ENCODE data around the gene TUBGCP4.

Gene TUBGCP4

GRCh38 chr15:43370975-43371974 is at the start of gene TUBGCP4, which contains the start of gene ZSCAN29:
TUBGCP4 (plus strand) TSS chr15:43371101; CDS start chr15:43371355, 254 bp downstream.
ZSCAN29 (minus strand) TSS chr15:43371043; CDS start chr15:43369913, 1,130 bp downstream.
- Mint-ChIP-seq H3K4me3 (peak within 1 kb of the TSS; percentile 88 to 99), H3K9me3 (peaks cover 11 to 20% of the 10 kb centered on the region in 2 donors), H3K27me3 (no peaks in the 10 kb centered on the region), H3K27ac (peak within 1 kb of the TSS; percentile 95), H3K4me1 (peaks cover 71% of the 10 kb centered on the region)
- ATAC-seq, result peak; percentile 92
- peak; percentile 84 to 85 for DNase-seq

- H3K9me3 Mint-ChIP-seq, result no peaks in the 10 kb centered on the region
- H3K4me1 Mint-ChIP-seq, result peaks cover 22% of the 10 kb centered on the region
- no peak overlapping the region for H3K4me3 Mint-ChIP-seq
- no peak overlapping the region for H3K27ac Mint-ChIP-seq
- no peak for DNase-seq
- ATAC-seq, result no peak
- H3K27me3 Mint-ChIP-seq, result no peaks in the 10 kb centered on the region
Measured at GRCh38 chr15:43325039-43325684, 45.7 kb upstream of the TUBGCP4 start.

- ATAC-seq (no peak), DNase-seq (no peak)
- Mint-ChIP-seq H3K4me1 (peaks cover 38% of the 10 kb centered on the region), H3K27ac (peak overlapping the region; percentile 97 to 98), H3K9me3 (no peaks in the 10 kb centered on the region), H3K4me3 (peak overlapping the region; percentile 93), H3K27me3 (no peaks in the 10 kb centered on the region)
Measured at GRCh38 chr15:43329217-43329959, 41.5 kb upstream of the TUBGCP4 start.

GRCh38 chr15:43329960-43330779 is 40.7 kb upstream of the TUBGCP4 start, which contains the start of gene LCMT2:
LCMT2 (minus strand) TSS chr15:43330573; CDS start chr15:43330489, 84 bp downstream.
- H3K9me3 Mint-ChIP-seq, result no peaks in the 10 kb centered on the region
- H3K27ac Mint-ChIP-seq, result peak within 1 kb of the TSS; percentile 97 to 98
- H3K4me3 Mint-ChIP-seq, result peak within 1 kb of the TSS; percentile 93
- H3K4me1 Mint-ChIP-seq, result peaks cover 38% of the 10 kb centered on the region
- peak; percentile 85 to 90 for DNase-seq
- peak; percentile 94 for ATAC-seq
- H3K27me3 Mint-ChIP-seq, result no peaks in the 10 kb centered on the region

GRCh38 chr15:43330780-43331087 is 40.2 kb upstream of the TUBGCP4 start:
- H3K4me3 Mint-ChIP-seq, result peak overlapping the region; percentile 93
- peak overlapping the region; percentile 97 to 98 for H3K27ac Mint-ChIP-seq
- peaks cover 38% of the 10 kb centered on the region for H3K4me1 Mint-ChIP-seq
- H3K27me3 Mint-ChIP-seq, result no peaks in the 10 kb centered on the region
- DNase-seq, result no peak
- H3K9me3 Mint-ChIP-seq, result no peaks in the 10 kb centered on the region
- ATAC-seq, result peak; percentile 35

GRCh38 chr15:43346305-43346704 is 24.6 kb upstream of the TUBGCP4 start:
- DNase-seq, result no peak
- no peaks in the 10 kb centered on the region for H3K9me3 Mint-ChIP-seq
- ATAC-seq, result no peak
- no peaks in the 10 kb centered on the region for H3K4me1 Mint-ChIP-seq
- no peak overlapping the region for H3K4me3 Mint-ChIP-seq
- no peak overlapping the region for H3K27ac Mint-ChIP-seq
- no peaks in the 10 kb centered on the region for H3K27me3 Mint-ChIP-seq

GRCh38 chr15:43347114-43347513 is 23.8 kb upstream of the TUBGCP4 start:
- H3K4me3 Mint-ChIP-seq, result no peak overlapping the region
- peak overlapping the region in 1 of 2 donors; percentile 27 for H3K27ac Mint-ChIP-seq
- H3K9me3 Mint-ChIP-seq, result no peaks in the 10 kb centered on the region
- H3K4me1 Mint-ChIP-seq, result no peaks in the 10 kb centered on the region
- DNase-seq (no peak), ATAC-seq (no peak)
- H3K27me3 Mint-ChIP-seq, result no peaks in the 10 kb centered on the region

- no peaks in the 10 kb centered on the region for H3K27me3 Mint-ChIP-seq
- peaks cover 9% of the 10 kb centered on the region for H3K4me1 Mint-ChIP-seq
- no peaks in the 10 kb centered on the region for H3K9me3 Mint-ChIP-seq
- DNase-seq, result no peak
- H3K4me3 Mint-ChIP-seq, result no peak overlapping the region
- ATAC-seq, result no peak
- H3K27ac Mint-ChIP-seq, result no peak overlapping the region
Measured at GRCh38 chr15:43352693-43353382, 18.1 kb upstream of the TUBGCP4 start.

GRCh38 chr15:43360821-43361220 is 10.1 kb upstream of the TUBGCP4 start:
- Mint-ChIP-seq H3K27ac (no peak overlapping the region), H3K9me3 (peaks cover 35 to 37% of the 10 kb centered on the region in 2 donors), H3K27me3 (no peaks in the 10 kb centered on the region), H3K4me1 (peaks cover 8% of the 10 kb centered on the region), H3K4me3 (no peak overlapping the region)
- ATAC-seq (no peak), DNase-seq (no peak)

GRCh38 chr15:43361313-43361903 is 9.5 kb upstream of the TUBGCP4 start:
- no peak for DNase-seq
- H3K27me3 Mint-ChIP-seq, result no peaks in the 10 kb centered on the region
- H3K4me3 Mint-ChIP-seq, result no peak overlapping the region
- H3K9me3 Mint-ChIP-seq, result peaks cover 35 to 42% of the 10 kb centered on the region in 2 donors
- no peak overlapping the region for H3K27ac Mint-ChIP-seq
- H3K4me1 Mint-ChIP-seq, result peaks cover 12% of the 10 kb centered on the region
- ATAC-seq, result no peak

GRCh38 chr15:43370310-43370974 is 459 bp upstream of the TUBGCP4 start:
- ATAC-seq (peak; percentile 80), DNase-seq (no peak)
- Mint-ChIP-seq H3K4me1 (peaks cover 68% of the 10 kb centered on the region), H3K4me3 (peak overlapping the region; percentile 88 to 99), H3K9me3 (peaks cover 11 to 25% of the 10 kb centered on the region in 2 donors), H3K27ac (peak overlapping the region; percentile 84 to 95), H3K27me3 (no peaks in the 10 kb centered on the region)

GRCh38 chr15:43376017-43376705 is 5.3 kb downstream of the TUBGCP4 start:
- Mint-ChIP-seq H3K4me3 (no peak overlapping the region), H3K27ac (no peak overlapping the region)
- DNase-seq, result peak in 1 of 2 donors; percentile 25

GRCh38 chr15:43378601-43379000 is 7.7 kb downstream of the TUBGCP4 start:
- no peak overlapping the region for H3K4me3 Mint-ChIP-seq
- H3K9me3 Mint-ChIP-seq, result no peaks in the 10 kb centered on the region
- H3K27me3 Mint-ChIP-seq, result no peaks in the 10 kb centered on the region
- peaks cover 17% of the 10 kb centered on the region for H3K4me1 Mint-ChIP-seq
- H3K27ac Mint-ChIP-seq, result peak overlapping the region in 1 of 2 donors; percentile 62
- DNase-seq, result no peak
- no peak for ATAC-seq

More at GRCh38 chr15:43376017-43376705, 5.3 kb downstream of the TUBGCP4 start:
- H3K4me1 Mint-ChIP-seq, result peaks cover 35% of the 10 kb centered on the region
- ATAC-seq, result peak; percentile 70
- H3K27me3 Mint-ChIP-seq, result no peaks in the 10 kb centered on the region
- H3K9me3 Mint-ChIP-seq, result no peaks in the 10 kb centered on the region

Measured in stimulated activated naive CD8-positive, alpha-beta T cell treated with anti-CD3 and anti-CD28 coated beads, Interleukin-15, amount 100 ng/mL, for 72 hours (primary cell).